ENCODE measurements around the gene ITCH. TPM values are rescaled to one million over a fixed set of nuclear protein-coding genes. Genes with fewer than 3 reads are reported as not detected.
"Not testable (repeated sequence)": the region's sequence is repeated elsewhere in the genome, so short reads cannot be mapped to it uniquely, and the experiment has no call there.

The ITCH gene
- total RNA-seq, 1 donor from 2014 or later = 54.8 TPM

- no peak for DNase-seq
Observed at GRCh38 chr20:34420975-34421374, 57.9 kb downstream of the ITCH start.

GRCh38 chr20:34421766-34422466 lies 58.8 kb downstream of the ITCH start:
- DNase-seq = no peak

GRCh38 chr20:34425032-34425690 lies 62.1 kb downstream of the ITCH start:
- DNase-seq = not testable (repeated sequence)

- DNase-seq = no peak
Observed at GRCh38 chr20:34426026-34426425, 63.0 kb downstream of the ITCH start.

GRCh38 chr20:34427331-34427730 lies 64.3 kb downstream of the ITCH start:
- DNase-seq = no peak

GRCh38 chr20:34427784-34428183 lies 64.7 kb downstream of the ITCH start:
- DNase-seq = no peak

- DNase-seq = no peak
Observed at GRCh38 chr20:34431168-34431567, 68.1 kb downstream of the ITCH start.

GRCh38 chr20:34432663-34433062 lies 69.6 kb downstream of the ITCH start:
- not testable (repeated sequence) for DNase-seq

- DNase-seq = no peak
Observed at GRCh38 chr20:34433391-34433790, 70.3 kb downstream of the ITCH start.

GRCh38 chr20:34435589-34435988 lies 72.5 kb downstream of the ITCH start:
- no peak for DNase-seq

- no peak for DNase-seq
Observed at GRCh38 chr20:34437330-34437986, 74.4 kb downstream of the ITCH start.

GRCh38 chr20:34439168-34439567 lies 76.1 kb downstream of the ITCH start:
- DNase-seq = no peak

GRCh38 chr20:34441423-34441822 lies 78.3 kb downstream of the ITCH start:
- not testable (repeated sequence) for DNase-seq

- no peak for DNase-seq
Observed at GRCh38 chr20:34443546-34443945, 80.5 kb downstream of the ITCH start.

- no peak for DNase-seq
Observed at GRCh38 chr20:34445177-34446065, 82.3 kb downstream of the ITCH start.

GRCh38 chr20:34448517-34448916 lies 85.4 kb downstream of the ITCH start:
- DNase-seq = no peak

- no peak for DNase-seq
Observed at GRCh38 chr20:34449674-34450592, 86.9 kb downstream of the ITCH start.

- DNase-seq = peak; percentile 22
Observed at GRCh38 chr20:34452281-34452982, 89.4 kb downstream of the ITCH start.

GRCh38 chr20:34458631-34459030 lies 95.6 kb downstream of the ITCH start:
- no peak for DNase-seq

- DNase-seq = no peak
Observed at GRCh38 chr20:34459209-34459897, 96.3 kb downstream of the ITCH start.
